ENCODE data around the gene DLX1. TPM values are rescaled to one million over a fixed set of nuclear protein-coding genes. Genes with fewer than 3 reads are reported as not detected.
A peak's percentile ranks its signal among the peaks of the same experiment; 100 is the strongest.

The DLX1 gene
- total and polyA plus RNA-seq, 9 of the 15 experiments (the other 6 are each of a cell fraction or from before 2014, with no cell fraction given): 1.9 to 26.2 (median 9.6) TPM

GRCh38 chr2:172048508-172049503, 36.5 kb upstream of the DLX1 start:
- H3K27me3 ChIP-seq (ENCODE audit: control insufficient read depth in 2 of 2, insufficient read depth in 2 of 2, low read length in 2 of 2): no peaks in the 10 kb centered on the region
- intact Hi-C loops (cut with micrococcal nuclease): loop anchor here (5.0 kb wide), 1 partner anchor 127 kb away; the partner anchor contains the start of gene HAT1
- ChIA-PET CTCF (ENCODE audit: low intra/inter-chr PET ratio) (no interaction called here), POLR2A (interaction anchor here (0.9 to 3.0 kb wide), 7 partner anchors 10 to 171 kb away, joined by 3 to 17 read pairs (median 7); partner anchors contain the start of gene DLX1)
- H3K9ac ChIP-seq (ENCODE audit: insufficient read depth in 1 of 2, low read depth in 2 of 2, low read length in 2 of 2): peak overlapping the region; percentile 62 to 80
- in situ Hi-C loops (cut with MboI): no loop called here
- H3K27ac ChIP-seq (ENCODE audit: extremely low read depth, low read depth, low read length): peak overlapping the region; percentile 83
- ATAC-seq (peak; percentile 63), DNase-seq (ENCODE audit: extremely low read depth in 1 of 4, low spot score in 3 of 4) (peak in 2 of 4 experiments; percentile 36 to 50), FAIRE-seq (peak; percentile 6)
- peak overlapping the region; percentile 67 for H3K4me2 ChIP-seq (ENCODE audit: insufficient read depth, low read length)
- H3K4me3 ChIP-seq: no peak overlapping the region
- H4K20me1 ChIP-seq (replicated peaks; ENCODE audit: control insufficient read depth, insufficient read depth, low read length): no peaks in the 10 kb centered on the region
- no peaks in the 10 kb centered on the region for H3K36me3 ChIP-seq (ENCODE audit: control insufficient read depth, insufficient read depth, low read length)
- H3K9me1 ChIP-seq (ENCODE audit: control insufficient read depth, insufficient read depth, low read length): no peaks in the 10 kb centered on the region
- no TSS peak for BruUV-seq (replicated peaks)
- no peaks in the 10 kb centered on the region for H3K9me3 ChIP-seq (replicated peaks; ENCODE audit: control insufficient read depth, insufficient read depth, low read depth, low read length)
- H3K4me1 ChIP-seq (replicated peaks in 1 of 2; ENCODE audit: control insufficient read depth in 2 of 2, insufficient read depth in 2 of 2, low read length in 2 of 2): peaks cover 3 to 41% of the 10 kb centered on the region in 2 experiments; a peak in 4 of 5 replicates
- H3K79me2 ChIP-seq (ENCODE audit: control insufficient read depth, insufficient read depth, low read length): peaks cover 11% of the 10 kb centered on the region; the same call in 2 of the 3 replicates
- H2AFZ ChIP-seq (ENCODE audit: low read depth, low read length): peak overlapping the region; percentile 90
- WGBS (ENCODE audit: insufficient coverage, low coverage, missing lambda C conversion rate): 16% methylated on average over 6 of the region's 6 CpGs
- TF ChIP-seq THAP12 (CRISPR knock-in tag; IDR thresholded peaks at IDR 0.05) (no peak), ZMIZ1 (IDR thresholded peaks at IDR 0.05; ENCODE audit: low read depth in 2 of 2, low read length in 2 of 2) (no peak), LCOR (CRISPR knock-in tag; IDR thresholded peaks at IDR 0.05) (0 out of 2 replicates have a peak, but pooled peaks have one; percentile 35), MAX (CRISPR knock-in tag; IDR thresholded peaks at IDR 0.05) (no peak), ADNP (tag; IDR thresholded peaks at IDR 0.05) (peak; percentile 52; the same call in 1 of the 2 replicates), CREB3 (tag; conservative IDR thresholded peaks at IDR 0.05; ENCODE audit: low read depth) (0 out of 2 replicates have a peak, but pooled peaks have one; percentile 15), ZNF41 (CRISPR knock-in tag; conservative IDR thresholded peaks at IDR 0.05) (no peak), NFXL1 (CRISPR knock-in tag; IDR thresholded peaks at IDR 0.05) (no peak), MECOM (CRISPR knock-in tag; IDR thresholded peaks at IDR 0.05) (no peak), LEF1 (IDR thresholded peaks at IDR 0.05) (peak; percentile 69)

All from K562 (cell line).